Activated CD8-positive, alpha-beta memory T cell treated with anti-CD3 and anti-CD28 coated beads for 36 hours (primary cell): ENCODE results near the gene SLC35B2. TPM values are rescaled to one million over a fixed set of nuclear protein-coding genes. Genes with fewer than 3 reads are reported as not detected.

Experiments used
- CTCF ChIA-PET: fragments of 350-600 bp; sonication (Branson Sonifier 250); formaldehyde crosslinking; loops from one replicate; lab custom pipeline; 2021; ENCODE audit warnings: antibody characterized with exemption; lab: Charles Lee
- POLR2A ChIA-PET: fragments of 350-600 bp; sonication (Branson Sonifier 250); formaldehyde crosslinking; loops from one replicate; lab custom pipeline; 2021; ENCODE audit warnings: antibody characterized with exemption; lab: Charles Lee
- total RNA-seq, 2 experiments: library from RNA; stranded (reverse); gene quantifications; one replicate each; pipeline ENCODE4 v1.2.3, GENCODE V29; 2021

Gene SLC35B2
- total RNA-seq, 2 experiments from 2014 or later, result 32.5 to 32.6 TPM

DNA sequence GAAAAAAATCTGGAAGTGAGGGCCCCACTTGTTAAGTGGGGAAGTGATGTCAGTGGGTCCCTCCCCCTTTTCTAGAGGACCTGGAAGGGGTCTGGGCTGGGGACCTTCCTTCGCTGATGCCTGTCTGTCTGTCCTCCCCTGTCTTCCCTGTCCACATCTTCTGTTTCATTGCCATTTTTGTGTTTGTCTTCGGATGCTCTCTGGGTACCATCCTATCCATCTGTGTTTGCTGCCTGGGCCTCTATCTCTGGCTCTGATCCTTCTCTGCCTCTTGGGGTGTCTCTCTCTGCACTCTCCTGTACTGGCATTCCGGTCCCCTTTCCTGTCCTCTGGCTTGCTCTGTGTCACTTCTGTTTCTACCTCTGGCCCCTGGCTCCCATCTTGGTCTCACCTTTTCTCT is 15.2 kb upstream of the SLC35B2 start:
- ChIA-PET POLR2A (no interaction called here), CTCF (interaction anchor here (1.2 kb wide), 1 partner anchor 66 kb away, joined by 3 read pairs; no protein-coding TSS in a partner anchor)

- CTCF ChIA-PET, result interaction anchor here (1.2 kb wide), 1 partner anchor 67 kb away, joined by 3 read pairs; no protein-coding TSS in a partner anchor
- POLR2A ChIA-PET, result no interaction called here
These were observed 14.6 kb upstream of the SLC35B2 start for GRCh38 chr6:44271914-44272313.

DNA sequence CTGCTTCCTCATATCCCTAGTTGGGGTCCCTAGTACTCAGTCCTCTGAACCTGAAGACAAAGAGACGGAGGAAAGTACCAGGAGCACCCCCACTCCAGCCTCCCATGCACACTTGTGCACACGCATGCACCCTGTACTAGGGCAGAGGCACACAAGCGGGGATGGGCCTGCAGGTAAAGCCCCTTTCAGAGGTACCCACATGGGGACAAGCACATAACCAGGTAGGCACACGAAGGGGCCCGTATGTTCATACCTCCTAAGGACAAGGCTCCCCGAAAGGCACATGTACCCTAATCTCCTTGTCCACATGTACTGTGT is 14.0 kb upstream of the SLC35B2 start:
- CTCF ChIA-PET, result interaction anchor here (1.2 to 1.3 kb wide), 2 partner anchors 68 kb away, joined by 3 to 4 read pairs; no protein-coding TSS in a partner anchor
- POLR2A ChIA-PET, result interaction anchor here (1.2 kb wide), 1 partner anchor 25 kb away, joined by 4 read pairs; the partner anchor contains the start of gene HSP90AB1

- POLR2A ChIA-PET, result interaction anchor here (0.8 to 1.2 kb wide), 2 partner anchors 14 to 24 kb away, joined by 4 read pairs; partner anchors contain the start of gene HSP90AB1
- CTCF ChIA-PET, result interaction anchor here (0.6 to 1.3 kb wide), 3 partner anchors 34 to 80 kb away, joined by 3 to 4 read pairs (median 3); no protein-coding TSS in a partner anchor
These were observed 13.4 kb upstream of the SLC35B2 start for GRCh38 chr6:44270526-44271405.

DNA sequence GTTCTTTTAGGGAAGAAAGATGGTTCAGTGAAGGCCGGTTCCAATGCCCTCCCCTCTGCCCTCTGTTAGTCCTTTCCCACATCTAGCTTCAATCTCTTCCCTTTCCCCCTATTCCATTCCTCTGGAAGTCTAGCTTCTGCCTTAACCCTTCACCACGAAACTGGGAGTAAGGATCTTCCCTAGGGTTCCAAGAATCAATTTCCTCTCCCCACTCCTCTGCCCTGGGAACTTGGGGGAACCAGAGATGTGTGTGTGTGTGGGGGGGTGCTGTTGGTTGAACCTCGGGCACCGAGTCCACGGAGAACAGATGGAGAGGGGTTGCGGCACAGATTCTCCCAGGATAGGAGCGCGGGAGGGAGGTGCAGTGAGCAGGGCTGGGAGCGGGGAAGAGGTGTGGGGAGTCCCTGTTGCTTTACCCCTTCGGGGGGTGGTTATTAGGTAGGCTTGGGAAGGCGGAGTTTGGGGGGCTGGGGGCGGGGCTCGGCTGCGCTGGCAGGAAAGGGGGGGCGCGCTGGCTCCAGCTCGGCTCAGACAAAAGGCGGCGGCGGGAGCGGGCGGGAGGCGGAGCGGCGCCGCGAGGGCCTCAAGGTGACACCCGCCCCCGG is 12.7 kb upstream of the SLC35B2 start, which contains the start of gene TMEM151B:
TMEM151B (plus strand) TSS at position 530 of the 605 bp plus-strand sequence. CDS start 293 bp downstream, outside the sequence.
- POLR2A ChIA-PET, result no interaction called here

GRCh38 chr6:44269178-44269920 is 12.0 kb upstream of the SLC35B2 start:
- POLR2A ChIA-PET, result interaction anchor here (0.6 to 1.3 kb wide), 2 partner anchors 36 to 43 kb away, joined by 3 read pairs; partner anchors contain the start of gene AARS2
- CTCF ChIA-PET, result interaction anchor here (0.6 to 6.0 kb wide), 11 partner anchors 8 to 584 kb away, joined by 3 to 64 read pairs (median 8); partner anchors contain the start of gene SPATS1

More for the DNA sequence above, 12.7 kb upstream of the SLC35B2 start, which contains the start of gene TMEM151B:
- CTCF ChIA-PET, result interaction anchor here (0.6 to 6.0 kb wide), 6 partner anchors 35 to 175 kb away, joined by 3 to 64 read pairs (median 5); partner anchors contain the start of gene SPATS1

DNA sequence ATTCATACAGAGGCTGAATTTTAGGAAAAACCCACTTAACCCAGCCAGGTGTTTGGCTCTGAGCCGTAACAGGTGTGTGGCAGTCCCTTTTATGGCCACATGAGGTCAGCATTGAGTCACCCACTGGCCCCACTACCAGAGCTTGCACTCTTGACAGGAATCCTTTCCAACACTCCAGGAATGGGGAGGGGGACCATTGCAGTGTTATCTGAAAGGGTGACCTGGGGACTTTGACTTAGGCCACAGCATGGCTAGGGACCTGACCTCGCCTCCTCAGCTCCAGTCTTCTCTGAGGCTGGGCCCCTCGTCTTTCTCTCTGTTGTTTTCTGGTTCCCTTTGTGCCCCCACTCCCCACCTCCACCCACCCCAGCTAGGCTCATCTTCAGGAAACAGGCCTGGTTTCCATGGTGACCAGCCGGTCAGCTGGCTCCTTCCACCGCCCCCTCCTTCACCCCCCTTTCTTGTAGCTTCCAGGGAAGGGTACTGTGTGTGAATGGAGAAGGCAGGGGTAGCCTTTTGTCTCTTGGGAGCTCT is 10.8 kb upstream of the SLC35B2 start:
- ChIA-PET POLR2A (interaction anchor here (0.5 to 1.3 kb wide), 5 partner anchors 24 to 147 kb away, joined by 3 to 7 read pairs (median 3); partner anchors contain the start of gene AARS2), CTCF (interaction anchor here (0.6 to 6.0 kb wide), 19 partner anchors 10 to 901 kb away, joined by 3 to 64 read pairs (median 6); partner anchors contain the start of genes AARS2, CDC5L and SPATS1)

DNA sequence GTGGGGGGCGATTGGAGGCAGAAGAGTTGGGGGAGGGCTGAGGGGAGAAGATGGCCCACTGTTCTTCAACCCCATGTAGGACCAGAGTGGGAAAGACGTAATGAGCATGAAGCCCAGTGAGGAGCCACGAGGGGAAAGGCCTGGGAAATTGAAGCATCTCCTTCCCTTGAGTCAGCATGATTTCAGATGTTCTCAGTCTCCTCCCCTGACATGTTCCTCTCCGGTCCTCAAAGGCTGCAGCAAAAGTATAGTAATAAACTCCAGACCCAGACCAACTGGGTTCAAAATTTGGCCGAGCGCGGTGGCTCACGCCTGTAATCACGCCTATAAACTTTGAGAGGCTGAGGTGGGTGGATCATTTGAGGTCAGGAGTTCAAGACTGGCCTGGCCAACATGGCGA is 9.9 kb upstream of the SLC35B2 start:
- POLR2A ChIA-PET, result interaction anchor here (0.7 kb wide), 2 partner anchors 21 to 145 kb away, joined by 3 to 8 read pairs; no protein-coding TSS in a partner anchor
- CTCF ChIA-PET, result interaction anchor here (0.7 to 6.0 kb wide), 10 partner anchors 10 to 76 kb away, joined by 3 to 64 read pairs (median 7); partner anchors contain the start of genes AARS2, SLC35B2 and SPATS1

DNA sequence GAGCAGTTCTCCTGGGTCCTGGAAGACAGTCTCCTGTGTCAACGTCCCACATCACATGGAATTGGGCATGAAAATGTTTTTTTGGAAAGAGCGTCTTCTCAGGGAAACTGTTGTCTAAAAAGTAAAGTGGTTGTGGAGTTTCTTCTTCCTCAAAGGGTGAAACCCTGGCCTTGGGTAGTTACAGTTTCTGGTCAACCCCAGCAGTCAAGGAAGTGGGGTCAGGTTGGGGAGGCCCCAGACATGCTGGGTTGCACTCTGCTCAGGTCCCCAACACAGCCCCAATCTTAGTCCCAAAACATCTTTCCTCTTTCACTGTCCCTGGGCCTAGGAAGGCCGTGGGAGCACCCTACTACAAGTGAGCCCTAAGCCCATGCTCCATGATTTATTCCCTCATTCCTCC is 9.0 kb upstream of the SLC35B2 start:
- CTCF ChIA-PET, result interaction anchor here (0.6 to 6.0 kb wide), 6 partner anchors 9 to 792 kb away, joined by 3 to 64 read pairs (median 6); partner anchors contain the start of genes AARS2, SLC35B2 and SPATS1
- POLR2A ChIA-PET, result interaction anchor here (0.7 kb wide), 1 partner anchor 20 kb away, joined by 8 read pairs; no protein-coding TSS in a partner anchor

DNA sequence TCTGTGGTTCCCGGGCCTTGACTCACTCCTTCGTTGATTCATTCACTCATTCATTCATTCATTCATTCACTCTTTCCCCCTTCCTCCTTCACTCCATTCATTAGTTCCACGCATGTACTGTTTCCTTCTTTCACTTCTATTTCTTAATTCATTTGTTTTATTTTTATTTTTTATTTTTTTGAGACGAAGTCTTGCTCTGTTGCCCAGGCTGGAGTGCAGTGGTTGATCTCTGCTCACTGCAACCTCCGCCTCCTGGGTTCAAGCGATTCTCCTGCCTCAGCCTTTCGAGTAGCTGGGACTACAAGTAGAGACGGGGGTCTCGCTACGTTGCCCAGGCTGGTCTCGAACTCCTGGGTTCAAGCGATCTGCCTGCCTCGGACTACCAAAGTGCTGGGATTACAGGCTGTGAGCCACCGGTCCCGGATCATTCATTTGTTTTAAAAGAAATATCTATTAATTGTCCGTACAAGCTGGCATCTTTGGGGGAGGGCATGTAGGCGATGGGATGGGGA is 8.4 kb upstream of the SLC35B2 start:
- ChIA-PET CTCF (interaction anchor here (0.8 to 6.0 kb wide), 4 partner anchors 11 to 78 kb away, joined by 3 to 64 read pairs (median 16); partner anchors contain the start of gene SPATS1), POLR2A (no interaction called here)

GRCh38 chr6:44265007-44265721 is 7.8 kb upstream of the SLC35B2 start, which contains the start of gene NFKBIE:
TSS of gene NFKBIE (minus strand) at chr6:44265551. CDS start at chr6:44265346, 205 bp downstream.
- ChIA-PET CTCF (interaction anchor here (0.8 to 6.0 kb wide), 7 partner anchors 11 to 71 kb away, joined by 3 to 64 read pairs (median 4); partner anchors contain the start of gene SLC29A1), POLR2A (interaction anchor here (0.7 to 3.6 kb wide), 3 partner anchors 10 to 17 kb away, joined by 4 to 50 read pairs (median 9); partner anchors contain the start of gene HSP90AB1)

GRCh38 chr6:44264154-44265006 is 7.1 kb upstream of the SLC35B2 start:
- ChIA-PET POLR2A (interaction anchor here (0.7 to 3.6 kb wide), 4 partner anchors 9 to 48 kb away, joined by 3 to 50 read pairs (median 6); partner anchors contain the start of genes AARS2 and HSP90AB1), CTCF (interaction anchor here (0.7 to 6.0 kb wide), 10 partner anchors 10 to 168 kb away, joined by 3 to 64 read pairs (median 4); partner anchors contain the start of gene SLC29A1)

DNA sequence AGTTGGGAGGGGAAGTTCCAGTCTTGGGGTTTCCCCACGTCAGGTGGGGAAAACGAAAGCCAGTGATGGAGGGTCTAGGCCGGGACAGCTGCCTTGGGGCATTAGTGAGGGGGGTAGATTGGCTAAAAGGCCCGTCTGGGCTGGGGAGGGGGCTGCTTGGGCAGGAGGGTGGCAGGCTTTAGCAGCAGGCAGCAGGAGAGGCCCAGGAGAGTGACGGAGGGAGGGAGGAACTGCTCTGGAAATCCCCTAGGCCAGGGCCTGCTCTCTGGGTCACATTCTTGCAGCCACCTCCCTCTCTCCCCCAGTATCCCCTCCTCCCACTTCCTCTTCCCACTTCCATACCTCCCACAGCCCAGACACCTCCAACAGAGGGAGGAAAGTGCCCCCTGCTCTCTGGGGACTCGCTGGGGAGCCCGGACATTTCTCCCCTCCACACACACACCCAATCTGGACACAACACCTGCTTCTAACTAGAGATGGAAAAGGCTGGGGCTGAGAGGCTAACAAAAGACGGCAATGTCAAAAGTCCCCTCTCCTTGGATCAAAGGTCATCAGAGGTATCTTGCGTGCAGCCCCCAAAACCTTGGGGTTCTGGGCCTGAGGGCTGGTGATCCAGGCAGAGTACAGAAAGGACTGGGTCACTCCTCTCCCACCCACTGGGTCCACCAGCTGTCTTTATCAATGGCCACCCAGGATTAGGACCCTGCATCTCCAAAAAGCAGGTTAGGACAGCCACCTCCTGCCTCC is 6.2 kb upstream of the SLC35B2 start:
- POLR2A ChIA-PET, result interaction anchor here (1.4 to 3.6 kb wide), 3 partner anchors 8 to 49 kb away, joined by 3 to 50 read pairs (median 9); partner anchors contain the start of genes AARS2 and HSP90AB1
- CTCF ChIA-PET, result interaction anchor here (0.7 to 6.0 kb wide), 12 partner anchors 9 to 167 kb away, joined by 3 to 64 read pairs (median 4); partner anchors contain the start of genes HSP90AB1 and SLC29A1
